NT2/D1 (cell line): ENCODE measurements around the gene GLI1.

ENCODE experiments used
- SUZ12 ChIP-seq: IDR thresholded peaks from 2 replicates; pipeline ENCODE4 v1.6.1; 2011; ENCODE audit not compliant: insufficient read length, insufficient read depth; ENCODE audit errors: extremely low read depth
- YY1 ChIP-seq: IDR thresholded peaks from 2 replicates; pipeline ENCODE4 v1.6.1; 2011; ENCODE audit not compliant: insufficient read length, insufficient read depth
- ZNF274 ChIP-seq: IDR thresholded peaks from 2 replicates; pipeline ENCODE4 v1.6.1; 2011; ENCODE audit warnings: mild to moderate bottlenecking, low read depth, low read length

GRCh38 chr12:57455374-57456144 is 4.0 kb upstream of the GLI1 start:
- TF ChIP-seq ZNF274 (no peak), SUZ12 (no peak), YY1 (no peak)
